SK-N-SH treated with all-trans-retinoic acid at 6 μM for 48 hours (cell line): Measurements from ENCODE around the gene TMEM132A.

Experiments used
- ARNTL ChIP-seq: fragments of 450-650 bp; formaldehyde crosslinking; IDR thresholded peaks from 2 replicates; pipeline ENCODE4 v1.5.0; 2020; ENCODE audit warnings: low read depth, mild to moderate bottlenecking, moderate library complexity, borderline replicate concordance
- ESRRG ChIP-seq: fragments of 250-450 bp; sonication (Bioruptor Pico); IDR thresholded peaks from 2 replicates; pipeline ENCODE4 v1.6.1; 2021; ENCODE audit warnings: mild to moderate bottlenecking
- ISL1 ChIP-seq: fragments of 250-450 bp; sonication (Bioruptor Pico); IDR thresholded peaks from 2 replicates; pipeline ENCODE4 v2.1.2; 2022; ENCODE audit warnings: mild to moderate bottlenecking, moderate library complexity
- OSR1 ChIP-seq: fragments of 250-450 bp; sonication (Bioruptor Pico); IDR thresholded peaks from 2 replicates; pipeline ENCODE4 v1.8.0; 2022; ENCODE audit warnings: moderate library complexity, mild to moderate bottlenecking, inconsistent platforms
- RARB ChIP-seq: fragments of 250-450 bp; sonication (Bioruptor Pico); IDR thresholded peaks from 2 replicates; pipeline ENCODE4 v1.8.0; 2021; ENCODE audit warnings: mild to moderate bottlenecking, moderate library complexity
- TCF4 ChIP-seq: fragments of 250-450 bp; sonication (Bioruptor Pico); IDR thresholded peaks from 2 replicates; pipeline ENCODE4 v1.8.0; 2021; ENCODE audit warnings: mild to moderate bottlenecking, moderate library complexity, borderline replicate concordance
- ZC3H10 ChIP-seq: fragments of 250-450 bp; sonication (Bioruptor Pico); IDR thresholded peaks from 2 replicates; pipeline ENCODE4 v1.5.1; 2021; ENCODE audit warnings: mild to moderate bottlenecking, moderate library complexity
- ZFP30 ChIP-seq: fragments of 450-650 bp; formaldehyde crosslinking; IDR thresholded peaks from 2 replicates; pipeline ENCODE4 v1.5.0; 2022; ENCODE audit warnings: mild to moderate bottlenecking, moderate library complexity
- ZNF565 ChIP-seq: fragments of 450-650 bp; formaldehyde crosslinking; conservative IDR thresholded peaks from 2 replicates; pipeline ENCODE4 v1.5.0; 2020; ENCODE audit warnings: low read depth, mild to moderate bottlenecking, moderate library complexity
- TF ChIP-seq, protein P1 (sequence below): fragments of 250-450 bp; sonication (Bioruptor Pico); IDR thresholded peaks from 2 replicates; pipeline ENCODE4 v1.8.0; 2020; ENCODE audit warnings: mild to moderate bottlenecking, moderate library complexity, borderline replicate concordance
- TF ChIP-seq, protein P2 (sequence below): fragments of 250-450 bp; sonication (Bioruptor Pico); IDR thresholded peaks from 2 replicates; pipeline ENCODE4 v1.5.0; 2020; ENCODE audit warnings: mild to moderate bottlenecking, moderate library complexity

DNA sequence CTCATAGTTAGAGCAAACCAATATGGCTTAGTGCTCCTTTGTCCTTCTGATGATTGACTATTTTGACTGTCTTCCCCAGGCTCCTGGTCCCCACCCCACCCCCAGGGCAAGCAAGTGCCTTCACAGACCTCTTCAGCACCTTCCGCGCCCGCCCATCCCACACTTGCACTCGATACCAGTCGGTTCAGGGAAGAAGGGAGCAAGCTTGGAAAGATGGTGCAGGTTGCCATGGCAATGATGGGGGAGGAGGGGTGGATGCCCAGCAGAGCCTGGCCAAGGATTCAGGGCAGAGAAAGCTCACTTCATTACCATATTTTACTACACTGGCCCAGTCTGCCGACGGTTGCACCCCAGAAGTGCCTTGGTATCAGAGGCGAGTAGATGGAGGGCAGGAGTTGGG lies 2.2 kb downstream of the TMEM132A start:
- no peak for TF ChIP-seq TCF4 (CRISPR knock-in tag)
- no peak for TF ChIP-seq ZNF565 (CRISPR knock-in tag)
- no peak for TF ChIP-seq ESRRG (CRISPR knock-in tag)
- TF ChIP-seq RARB (CRISPR knock-in tag) = no peak
- no peak for TF ChIP-seq ARNTL
- TF ChIP-seq ZFP30 = no peak
- TF ChIP-seq OSR1 (CRISPR knock-in tag) = no peak
- TF ChIP-seq, protein P1, sequence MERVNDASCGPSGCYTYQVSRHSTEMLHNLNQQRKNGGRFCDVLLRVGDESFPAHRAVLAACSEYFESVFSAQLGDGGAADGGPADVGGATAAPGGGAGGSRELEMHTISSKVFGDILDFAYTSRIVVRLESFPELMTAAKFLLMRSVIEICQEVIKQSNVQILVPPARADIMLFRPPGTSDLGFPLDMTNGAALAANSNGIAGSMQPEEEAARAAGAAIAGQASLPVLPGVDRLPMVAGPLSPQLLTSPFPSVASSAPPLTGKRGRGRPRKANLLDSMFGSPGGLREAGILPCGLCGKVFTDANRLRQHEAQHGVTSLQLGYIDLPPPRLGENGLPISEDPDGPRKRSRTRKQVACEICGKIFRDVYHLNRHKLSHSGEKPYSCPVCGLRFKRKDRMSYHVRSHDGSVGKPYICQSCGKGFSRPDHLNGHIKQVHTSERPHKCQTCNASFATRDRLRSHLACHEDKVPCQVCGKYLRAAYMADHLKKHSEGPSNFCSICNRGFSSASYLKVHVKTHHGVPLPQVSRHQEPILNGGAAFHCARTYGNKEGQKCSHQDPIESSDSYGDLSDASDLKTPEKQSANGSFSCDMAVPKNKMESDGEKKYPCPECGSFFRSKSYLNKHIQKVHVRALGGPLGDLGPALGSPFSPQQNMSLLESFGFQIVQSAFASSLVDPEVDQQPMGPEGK (CRISPR knock-in tag) = no peak
- TF ChIP-seq, protein P2, sequence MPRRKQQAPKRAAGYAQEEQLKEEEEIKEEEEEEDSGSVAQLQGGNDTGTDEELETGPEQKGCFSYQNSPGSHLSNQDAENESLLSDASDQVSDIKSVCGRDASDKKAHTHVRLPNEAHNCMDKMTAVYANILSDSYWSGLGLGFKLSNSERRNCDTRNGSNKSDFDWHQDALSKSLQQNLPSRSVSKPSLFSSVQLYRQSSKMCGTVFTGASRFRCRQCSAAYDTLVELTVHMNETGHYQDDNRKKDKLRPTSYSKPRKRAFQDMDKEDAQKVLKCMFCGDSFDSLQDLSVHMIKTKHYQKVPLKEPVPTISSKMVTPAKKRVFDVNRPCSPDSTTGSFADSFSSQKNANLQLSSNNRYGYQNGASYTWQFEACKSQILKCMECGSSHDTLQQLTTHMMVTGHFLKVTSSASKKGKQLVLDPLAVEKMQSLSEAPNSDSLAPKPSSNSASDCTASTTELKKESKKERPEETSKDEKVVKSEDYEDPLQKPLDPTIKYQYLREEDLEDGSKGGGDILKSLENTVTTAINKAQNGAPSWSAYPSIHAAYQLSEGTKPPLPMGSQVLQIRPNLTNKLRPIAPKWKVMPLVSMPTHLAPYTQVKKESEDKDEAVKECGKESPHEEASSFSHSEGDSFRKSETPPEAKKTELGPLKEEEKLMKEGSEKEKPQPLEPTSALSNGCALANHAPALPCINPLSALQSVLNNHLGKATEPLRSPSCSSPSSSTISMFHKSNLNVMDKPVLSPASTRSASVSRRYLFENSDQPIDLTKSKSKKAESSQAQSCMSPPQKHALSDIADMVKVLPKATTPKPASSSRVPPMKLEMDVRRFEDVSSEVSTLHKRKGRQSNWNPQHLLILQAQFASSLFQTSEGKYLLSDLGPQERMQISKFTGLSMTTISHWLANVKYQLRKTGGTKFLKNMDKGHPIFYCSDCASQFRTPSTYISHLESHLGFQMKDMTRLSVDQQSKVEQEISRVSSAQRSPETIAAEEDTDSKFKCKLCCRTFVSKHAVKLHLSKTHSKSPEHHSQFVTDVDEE (CRISPR knock-in tag) = no peak
- no peak for TF ChIP-seq ISL1 (CRISPR knock-in tag)
- no peak for TF ChIP-seq ZC3H10 (CRISPR knock-in tag)
